Prostate gland (tissue), 2 donors: ENCODE data around the gene DLG2.

Source experiments
- CTCF ChIP-seq, 4 experiments: fragments of 200-600 bp in 2 of 4; fragments of 450-650 bp in 2 of 4; sonication (generic) in 2 of 4; IDR thresholded peaks; 1 replicate in 3 of 4; 2 replicates in 1 of 4; pipeline ENCODE4 v1.5.1; 2016 to 2019; ENCODE audit warnings: antibody characterized with exemption in 4 of 4, mild to moderate bottlenecking in 2 of 4, moderate library complexity in 2 of 4
- POLR2A ChIP-seq: fragments of 450-650 bp; IDR thresholded peaks from one replicate; pipeline ENCODE4 v1.6.1; 2016; ENCODE audit warnings: antibody characterized with exemption, mild to moderate bottlenecking

GRCh38 chr11:83448686-83449085, 2178.5 kb downstream of the DLG2 start:
- TF ChIP-seq CTCF (IDR thresholded peaks at IDR 0.05) (no peak), POLR2A (no peak)
